Measurements from ENCODE around the gene PRR12.

PRR12 gene

GRCh38 chr19:49651029-49651819 lies 60.2 kb downstream of the PRR12 start:
- DNase-seq: no peak

GRCh38 chr19:49651820-49652550 lies 61.0 kb downstream of the PRR12 start:
- DNase-seq: no peak

GRCh38 chr19:49652551-49653465 lies 61.8 kb downstream of the PRR12 start:
- DNase-seq: no peak

GRCh38 chr19:49653466-49653806 lies 62.5 kb downstream of the PRR12 start:
- no peak for DNase-seq

GRCh38 chr19:49654581-49654980 lies 63.6 kb downstream of the PRR12 start:
- no peak for DNase-seq

- DNase-seq: no peak
These were observed 64.8 kb downstream of the PRR12 start for GRCh38 chr19:49655570-49656455.

- DNase-seq: no peak
These were observed 65.6 kb downstream of the PRR12 start for GRCh38 chr19:49656456-49657109.

GRCh38 chr19:49657493-49658138 lies 66.6 kb downstream of the PRR12 start:
- no peak for DNase-seq

- DNase-seq: no peak
These were observed 67.1 kb downstream of the PRR12 start for GRCh38 chr19:49658139-49658517.

GRCh38 chr19:49658566-49659442 lies 67.8 kb downstream of the PRR12 start:
- DNase-seq: no peak

GRCh38 chr19:49660338-49660961 lies 69.5 kb downstream of the PRR12 start:
- no peak for DNase-seq

GRCh38 chr19:49662011-49662410 lies 71.0 kb downstream of the PRR12 start:
- no peak for DNase-seq

- DNase-seq: no peak
These were observed 72.2 kb downstream of the PRR12 start for GRCh38 chr19:49663224-49663623.

- DNase-seq: peak; percentile 63
These were observed 73.4 kb downstream of the PRR12 start for GRCh38 chr19:49664171-49665035.

- DNase-seq: no peak
These were observed 74.0 kb downstream of the PRR12 start for GRCh38 chr19:49665036-49665350.

- peak; percentile 88 for DNase-seq
These were observed 74.6 kb downstream of the PRR12 start, which contains the start of the genes BCL2L12 and IRF3 for GRCh38 chr19:49665351-49666119. Gene BCL2L12 (plus strand): TSS chr19:49665933. CDS start chr19:49666693, 760 bp downstream. Gene IRF3 (minus strand): TSS chr19:49665857. CDS start chr19:49664838, 1,019 bp downstream.

- DNase-seq: no peak
These were observed 75.1 kb downstream of the PRR12 start for GRCh38 chr19:49666120-49666444.

GRCh38 chr19:49667473-49667872 lies 76.5 kb downstream of the PRR12 start:
- DNase-seq: no peak

Measured in DMS 273 treated with DMSO at 0.1 percent for 48 hours (cell line).